ENCODE measurements around the gene ITGA2. TPM values are rescaled to one million over a fixed set of nuclear protein-coding genes. Genes with fewer than 3 reads are reported as not detected.

Gene ITGA2
- total RNA-seq, 2 donors from 2014 or later = 18.3 to 19.7 TPM

GRCh38 chr5:53071738-53072137 is 82.6 kb downstream of the ITGA2 start:
- Histone ChIP-seq H3K36me3 (no peaks in the 10 kb centered on the region), H3K27ac (no peak overlapping the region), H3K4me1 (no peaks in the 10 kb centered on the region), H3K9ac (ENCODE audit: low read depth in 2 of 2, low read length in 2 of 2) (no peak overlapping the region), H3K9me3 (no peaks in the 10 kb centered on the region), H3K27me3 (no peaks in the 10 kb centered on the region), H3K4me3 (no peak overlapping the region)
- TF ChIP-seq CTCF (IDR thresholded peaks at IDR 0.05) = no peak
- intact Hi-C loops (cut with DNase I) = no loop called here
- no peak for DNase-seq

GRCh38 chr5:53073348-53073747 is 84.2 kb downstream of the ITGA2 start:
- H3K27me3 ChIP-seq = no peaks in the 10 kb centered on the region
- no peak for DNase-seq
- no peaks in the 10 kb centered on the region for H3K36me3 ChIP-seq
- H3K9ac ChIP-seq (ENCODE audit: low read depth in 2 of 2, low read length in 2 of 2) = no peak overlapping the region
- H3K9me3 ChIP-seq = no peaks in the 10 kb centered on the region
- no peak overlapping the region for H3K4me3 ChIP-seq
- H3K4me1 ChIP-seq = no peaks in the 10 kb centered on the region
- no peak for TF ChIP-seq CTCF (IDR thresholded peaks at IDR 0.05)
- H3K27ac ChIP-seq = no peak overlapping the region
- intact Hi-C loops (cut with DNase I) = no loop called here

- no peak overlapping the region for H3K27ac ChIP-seq
- TF ChIP-seq CTCF (IDR thresholded peaks at IDR 0.05) = no peak
- H3K9ac ChIP-seq (ENCODE audit: low read depth in 2 of 2, low read length in 2 of 2) = no peak overlapping the region
- H3K27me3 ChIP-seq = no peaks in the 10 kb centered on the region
- no peaks in the 10 kb centered on the region for H3K9me3 ChIP-seq
- no peak overlapping the region for H3K4me3 ChIP-seq
- H3K36me3 ChIP-seq = no peaks in the 10 kb centered on the region
- H3K4me1 ChIP-seq = no peaks in the 10 kb centered on the region
- intact Hi-C loops (cut with DNase I) = no loop called here
- DNase-seq = no peak
Measured at GRCh38 chr5:53076014-53076583, 86.9 kb downstream of the ITGA2 start.

GRCh38 chr5:53080271-53080670 is 91.1 kb downstream of the ITGA2 start:
- intact Hi-C loops (cut with DNase I) = no loop called here
- H3K36me3 ChIP-seq = no peaks in the 10 kb centered on the region
- no peak for TF ChIP-seq CTCF (IDR thresholded peaks at IDR 0.05)

GRCh38 chr5:53083927-53084326 is 94.8 kb downstream of the ITGA2 start:
- no peak overlapping the region for H3K4me3 ChIP-seq
- no peak overlapping the region for H3K27ac ChIP-seq
- intact Hi-C loops (cut with DNase I) = no loop called here
- no peaks in the 10 kb centered on the region for H3K27me3 ChIP-seq
- H3K4me1 ChIP-seq = no peaks in the 10 kb centered on the region
- no peak overlapping the region for H3K9ac ChIP-seq (ENCODE audit: low read depth in 2 of 2, low read length in 2 of 2)
- no peak for TF ChIP-seq CTCF (IDR thresholded peaks at IDR 0.05)
- no peaks in the 10 kb centered on the region for H3K36me3 ChIP-seq
- no peaks in the 10 kb centered on the region for H3K9me3 ChIP-seq
- no peak for DNase-seq

More at GRCh38 chr5:53080271-53080670, 91.1 kb downstream of the ITGA2 start:
- Histone ChIP-seq H3K4me1 (no peaks in the 10 kb centered on the region), H3K27me3 (no peaks in the 10 kb centered on the region), H3K27ac (no peak overlapping the region), H3K9me3 (no peaks in the 10 kb centered on the region), H3K4me3 (no peak overlapping the region), H3K9ac (ENCODE audit: low read depth in 2 of 2, low read length in 2 of 2) (no peak overlapping the region)
- no peak for DNase-seq

Data from colonic mucosa (tissue), 4 donors.